B cell (primary cell): Measurements from ENCODE around the gene CYP2W1. TPM values are rescaled to one million over a fixed set of nuclear protein-coding genes. Genes with fewer than 3 reads are reported as not detected.

Source experiments
- ATAC-seq: fragments of 200-7000 bp; cut with Tn5 transposase; one replicate; pipeline ENCODE4 v1.10.0; 2021; ENCODE audit warnings: low read depth, mild to moderate bottlenecking, moderate number of reproducible peaks, moderate library complexity
- CTCF ChIA-PET: fragments of 350-600 bp; sonication (Branson Sonifier 250); formaldehyde crosslinking; loops from one replicate; lab custom pipeline; 2021; ENCODE audit warnings: antibody characterized with exemption, inconsistent platforms; lab: Charles Lee
- POLR2A ChIA-PET: fragments of 350-600 bp; sonication (Branson Sonifier 250); formaldehyde crosslinking; loops from one replicate; lab custom pipeline; 2021; ENCODE audit warnings: antibody characterized with exemption; lab: Charles Lee
- DNase-seq: peaks from one replicate; pipeline ENCODE4 v3.0.0; 2013
- H2AFZ ChIP-seq: 2 replicates; pipeline ENCODE4 v1.6.1; 2012; ENCODE audit warnings: mild to moderate bottlenecking, low read depth, low read length; ENCODE audit not compliant: insufficient read depth, poor library complexity, severe bottlenecking
- H3K27ac ChIP-seq, 2 donors: 1 replicate in 1 of 2; 2 replicates in 1 of 2; pipeline ENCODE4 v1.5.1; 2012 to 2013; ENCODE audit warnings: low read length in 2 of 2, mild to moderate bottlenecking in 2 of 2, moderate library complexity in 1 of 2
- H3K27me3 ChIP-seq, 4 experiments: fragments of 200-600 bp in 1 of 4; sonication (generic) in 1 of 4; replicated peaks in 1 of 4; 1 replicate in 2 of 4; 2 replicates in 2 of 4; pipeline versions ENCODE4 v1.6.1 to v1.7.0; 2013 to 2016; ENCODE audit warnings: low read length in 3 of 4, mild to moderate bottlenecking in 2 of 4, mixed read lengths in 1 of 4, moderate library complexity in 1 of 4; ENCODE audit not compliant: insufficient read depth in 4 of 4, control insufficient read depth in 3 of 4; ENCODE audit errors: control extremely low read depth in 1 of 4
- H3K36me3 ChIP-seq, 2 experiments: replicated peaks in 1 of 2; 1 replicate in 1 of 2; 2 replicates in 1 of 2; pipeline versions ENCODE4 v1.6.1 to v1.7.1; 2013; ENCODE audit warnings: low read length in 1 of 2; ENCODE audit not compliant: insufficient read depth in 2 of 2, control insufficient read depth in 1 of 2; ENCODE audit errors: control extremely low read depth in 1 of 2, extremely low read depth in 1 of 2
- H3K4me1 ChIP-seq, 2 donors: fragments of 200-600 bp in 1 of 2; sonication (generic) in 1 of 2; 1 replicate in 1 of 2; 2 replicates in 1 of 2; pipeline versions ENCODE4 v1.5.1 to v1.6.1; 2013 to 2017; ENCODE audit warnings: low read length in 2 of 2; ENCODE audit not compliant: control insufficient read depth in 2 of 2, insufficient read depth in 2 of 2
- H3K4me2 ChIP-seq: replicated peaks from 2 replicates; pipeline ENCODE3; 2012; ENCODE audit warnings: mild to moderate bottlenecking, low read depth, low read length; ENCODE audit not compliant: poor library complexity, severe bottlenecking
- H3K4me3 ChIP-seq, 5 experiments: fragments of 200-600 bp in 1 of 5; sonication (generic) in 1 of 5; 1 replicate in 3 of 5; 2 replicates in 2 of 5; pipeline versions ENCODE4 v1.5.1 to v1.7.0; 2011 to 2016; ENCODE audit warnings: low read length in 4 of 5, mild to moderate bottlenecking in 4 of 5, low read depth in 2 of 5, control low read depth in 1 of 5, moderate library complexity in 1 of 5; ENCODE audit not compliant: insufficient read depth in 1 of 5; ENCODE audit errors: control extremely low read depth in 1 of 5, extremely low read depth in 1 of 5
- H3K79me2 ChIP-seq: fragments of 200-600 bp; sonication (generic); one replicate; pipeline ENCODE4 v1.6.0; 2016; ENCODE audit warnings: low read length; ENCODE audit not compliant: control insufficient read depth, insufficient read depth
- H3K9ac ChIP-seq: fragments of 200-600 bp; sonication (generic); 2 replicates; pipeline ENCODE4 v1.6.1; 2017; ENCODE audit warnings: mild to moderate bottlenecking, low read length, moderate library complexity
- H3K9me3 ChIP-seq, 3 donors: one replicate each; pipeline versions ENCODE4 v1.6.1 to v1.7.1; 2013; ENCODE audit warnings: low read length in 2 of 3; ENCODE audit not compliant: control insufficient read depth in 2 of 3, insufficient read depth in 1 of 3; ENCODE audit errors: control extremely low read depth in 1 of 3
- H4K20me1 ChIP-seq: 2 replicates; pipeline ENCODE4 v1.6.0; 2012; ENCODE audit warnings: mild to moderate bottlenecking, low read length; ENCODE audit not compliant: insufficient read depth, control insufficient read depth, poor library complexity, severe bottlenecking
- H3K27ac Mint-ChIP-seq: one replicate; pipeline ENCODE4 v1.8.0; 2021; ENCODE audit warnings: mixed read lengths
- H3K27me3 Mint-ChIP-seq: one replicate; pipeline ENCODE4 v1.8.0; 2021; ENCODE audit warnings: mixed read lengths
- H3K4me1 Mint-ChIP-seq: one replicate; pipeline ENCODE4 v1.8.0; 2021; ENCODE audit warnings: mixed read lengths
- H3K4me3 Mint-ChIP-seq: one replicate; pipeline ENCODE4 v1.8.0; 2021; ENCODE audit warnings: mixed read lengths
- H3K9me3 Mint-ChIP-seq: one replicate; pipeline ENCODE4 v1.8.0; 2022; ENCODE audit warnings: mixed read lengths; ENCODE audit not compliant: insufficient read depth
- EZH2 ChIP-seq: IDR thresholded peaks from 2 replicates; pipeline ENCODE4 v1.6.1; 2012; ENCODE audit warnings: borderline replicate concordance, low read depth, mild to moderate bottlenecking, moderate library complexity, low read length; ENCODE audit not compliant: insufficient read depth, poor library complexity, severe bottlenecking
- WGBS: methylation state at CpG from one replicate; pipeline ENCODE4 v1.1.5; 2013; ENCODE audit warnings: missing lambda C conversion rate; ENCODE audit not compliant: insufficient coverage; 5-methylcytosine and 5-hydroxymethylcytosine counted together
- intact Hi-C: fragments of 100-400 bp; cut with micrococcal nuclease; formaldehyde crosslinking; loops from one replicate; pipeline ENCODE4 v1.10.0; 2022
- polyA plus RNA-seq: library from polyadenylated mRNA; depleted of rRNA; stranded (reverse); fragments of >200 nt; gene quantifications from 2 replicates; pipeline ENCODE4 v1.2.3, GENCODE V29; 2012
- total RNA-seq, 2 donors: library from RNA; stranded (reverse); fragments of 120-200 nt in 1 of 2; gene quantifications; 1 replicate in 1 of 2; 2 replicates in 1 of 2; pipeline versions ENCODE4 v1.2.3 to v1.2.4, GENCODE V29; 2013 to 2022
- TF ChIP-seq, protein P1 (sequence below): fragments of 200-600 bp; IDR thresholded peaks from one replicate; pipeline ENCODE4 v1.8.0; 2022; ENCODE audit warnings: antibody characterized with exemption, mild to moderate bottlenecking

CYP2W1 gene
- total and polyA plus RNA-seq, 2 donors (not counting 1 experiment from before 2014, with no cell fraction given), result not detected

DNA sequence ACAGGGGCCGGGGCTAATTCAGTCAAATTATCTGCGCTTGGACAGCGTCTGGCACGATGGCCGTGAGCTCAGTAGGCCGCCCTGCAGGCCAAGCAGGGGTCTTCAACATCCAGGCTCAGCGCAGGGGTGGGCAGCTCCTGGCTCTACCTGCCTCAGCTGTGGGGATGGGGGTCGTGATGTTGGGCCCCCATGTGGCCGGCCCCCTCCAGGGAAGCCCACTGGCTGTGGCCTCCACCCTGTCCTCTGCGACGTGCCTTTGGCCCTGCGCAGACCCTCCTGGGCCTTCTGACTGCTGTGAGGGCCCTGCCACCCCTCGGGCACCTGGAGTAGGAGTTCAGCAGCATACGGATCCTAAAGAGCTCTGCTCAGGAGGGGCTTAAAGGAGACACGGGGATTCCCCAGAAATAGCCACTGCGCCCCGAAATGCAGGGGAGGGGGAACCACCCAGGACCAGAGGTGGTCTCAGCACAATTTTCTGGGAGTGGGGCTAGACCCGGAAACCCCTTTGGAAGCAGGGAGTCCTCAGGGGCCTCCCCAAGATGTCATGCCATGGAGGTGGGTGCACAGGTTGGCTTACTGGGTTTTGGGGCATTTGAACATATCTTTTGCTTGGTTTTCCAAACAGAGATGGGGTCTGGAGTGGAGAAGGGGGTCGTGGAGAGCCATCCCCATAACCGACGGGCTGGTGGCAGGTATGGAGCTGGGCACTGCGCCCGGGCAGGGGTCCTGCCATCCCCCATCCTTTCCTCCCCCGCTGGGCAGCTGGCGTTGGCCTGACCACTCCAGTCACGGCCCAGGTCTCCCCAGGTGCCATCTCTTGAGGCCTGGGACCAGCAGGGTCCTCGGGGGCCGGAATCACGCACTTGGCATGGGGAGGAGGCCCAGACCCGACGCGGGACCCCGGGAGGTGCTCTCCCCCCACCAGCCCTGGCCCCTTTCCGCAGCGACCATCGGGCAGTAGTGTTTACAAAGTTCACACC is 24.5 kb upstream of the CYP2W1 start:
- H3K27me3 Mint-ChIP-seq, result peaks cover 19% of the 10 kb centered on the region
- POLR2A ChIA-PET, result no interaction called here

More for the DNA sequence above, 24.5 kb upstream of the CYP2W1 start:
- H3K4me3 ChIP-seq, result no peak overlapping the region
- H3K36me3 ChIP-seq, result no peaks in the 10 kb centered on the region
- ATAC-seq, result no peak
- DNase-seq, result no peak
- H3K27ac ChIP-seq, result no peak overlapping the region
- no peak overlapping the region for H3K4me3 Mint-ChIP-seq
- H3K27ac Mint-ChIP-seq, result no peak overlapping the region
- H3K9ac ChIP-seq, result no peak overlapping the region
- H2AFZ ChIP-seq, result no peak overlapping the region
- WGBS, result 88% methylated on average over 35 of the region's 36 CpGs
- no peak overlapping the region for H3K4me2 ChIP-seq
- peaks cover 0 to 13% (median 0%) of the 10 kb centered on the region in 3 donors for H3K9me3 ChIP-seq
- peaks cover 14% of the 10 kb centered on the region for H3K4me1 Mint-ChIP-seq
- H3K4me1 ChIP-seq, result peaks cover 10 to 30% of the 10 kb centered on the region in 2 donors
- TF ChIP-seq, protein P1, sequence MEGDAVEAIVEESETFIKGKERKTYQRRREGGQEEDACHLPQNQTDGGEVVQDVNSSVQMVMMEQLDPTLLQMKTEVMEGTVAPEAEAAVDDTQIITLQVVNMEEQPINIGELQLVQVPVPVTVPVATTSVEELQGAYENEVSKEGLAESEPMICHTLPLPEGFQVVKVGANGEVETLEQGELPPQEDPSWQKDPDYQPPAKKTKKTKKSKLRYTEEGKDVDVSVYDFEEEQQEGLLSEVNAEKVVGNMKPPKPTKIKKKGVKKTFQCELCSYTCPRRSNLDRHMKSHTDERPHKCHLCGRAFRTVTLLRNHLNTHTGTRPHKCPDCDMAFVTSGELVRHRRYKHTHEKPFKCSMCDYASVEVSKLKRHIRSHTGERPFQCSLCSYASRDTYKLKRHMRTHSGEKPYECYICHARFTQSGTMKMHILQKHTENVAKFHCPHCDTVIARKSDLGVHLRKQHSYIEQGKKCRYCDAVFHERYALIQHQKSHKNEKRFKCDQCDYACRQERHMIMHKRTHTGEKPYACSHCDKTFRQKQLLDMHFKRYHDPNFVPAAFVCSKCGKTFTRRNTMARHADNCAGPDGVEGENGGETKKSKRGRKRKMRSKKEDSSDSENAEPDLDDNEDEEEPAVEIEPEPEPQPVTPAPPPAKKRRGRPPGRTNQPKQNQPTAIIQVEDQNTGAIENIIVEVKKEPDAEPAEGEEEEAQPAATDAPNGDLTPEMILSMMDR, result no peak
- no peak for TF ChIP-seq EZH2
- intact Hi-C loops, result no loop called here
- no peaks in the 10 kb centered on the region for H3K9me3 Mint-ChIP-seq
- CTCF ChIA-PET, result interaction anchor here (2.8 kb wide), 1 partner anchor 50 kb away, joined by 11 read pairs; no protein-coding TSS in a partner anchor
- peaks cover 0 to 24% (median 2%) of the 10 kb centered on the region in 4 experiments for H3K27me3 ChIP-seq
- H3K79me2 ChIP-seq, result no peaks in the 10 kb centered on the region
- H4K20me1 ChIP-seq, result peaks cover 13% of the 10 kb centered on the region
